GM12878 (cell line): ENCODE data around the gene DDX51. TPM values are rescaled to one million over a fixed set of nuclear protein-coding genes. Genes with fewer than 3 reads are reported as not detected.

ENCODE experiments used
- ATAC-seq: fragments of 200-7000 bp; cut with Tn5 transposase; 3 replicates; pipeline ENCODE4 v1.9.1; 2020; ENCODE audit warnings: mild to moderate bottlenecking, moderate library complexity
- BruUV-seq: library from RNA; stranded (reverse); fragments of 400-500 nt; replicated peaks from 2 replicates; lab custom pipeline; 2021; lab: Mats Ljungman, UMichigan
- CTCF ChIA-PET: fragments of 300-600 bp; sonication (Branson Sonifier 250); formaldehyde crosslinking; extraction: SDS; loops from one replicate; lab custom pipeline; 2021; ENCODE audit warnings: inconsistent platforms; lab: Yijun Ruan, JAX
- POLR2A ChIA-PET: fragments of 350-600 bp; formaldehyde crosslinking; extraction: SDS; loops from one replicate; lab custom pipeline; 2021; ENCODE audit warnings: inconsistent platforms; lab: Charles Lee
- RAD21 ChIA-PET: fragments of 300-600 bp; sonication (Branson Sonifier 250); formaldehyde crosslinking; loops from one replicate; lab custom pipeline; 2023; ENCODE audit warnings: antibody characterized with exemption; ENCODE audit not compliant: unreplicated experiment; lab: Charles Lee
- SMC1A ChIA-PET: fragments of 300-600 bp; sonication (Branson Sonifier 250); formaldehyde crosslinking; loops from one replicate; lab custom pipeline; 2023; ENCODE audit not compliant: unreplicated experiment, uncharacterized antibody; lab: Charles Lee
- DNase-seq: peaks from one replicate; pipeline ENCODE4 v3.0.0-alpha.2; 2011; ENCODE audit warnings: low read depth, low spot score
- FAIRE-seq: peaks from 3 replicates; lab custom pipeline; 2011; peaks lifted over from hg19 to GRCh38; lab: Jason Lieb, UNC
- H2AFZ ChIP-seq: 2 replicates; pipeline ENCODE4 v1.6.0; 2011; ENCODE audit warnings: low read depth, low read length, control low read depth; ENCODE audit not compliant: control insufficient read depth
- H3K27ac ChIP-seq: 2 replicates; pipeline ENCODE4 v1.5.1; 2011; ENCODE audit warnings: control low read depth; ENCODE audit not compliant: control insufficient read depth, insufficient read depth
- H3K27me3 ChIP-seq, 2 experiments: replicated peaks in 1 of 2; 2 replicates each; pipeline versions ENCODE4 v1.6.0 to v1.6.1; 2011; ENCODE audit warnings: low read length in 1 of 2; ENCODE audit not compliant: control insufficient read depth in 2 of 2, insufficient read depth in 2 of 2
- H3K36me3 ChIP-seq, 2 experiments: 2 replicates each; pipeline ENCODE4 v1.5.1; 2011; ENCODE audit warnings: low read length in 1 of 2; ENCODE audit not compliant: control insufficient read depth in 2 of 2, insufficient read depth in 2 of 2
- H3K4me1 ChIP-seq: 2 replicates; pipeline ENCODE4 v1.6.1; 2011; ENCODE audit warnings: mild to moderate bottlenecking, low read length, moderate library complexity, mixed read lengths; ENCODE audit not compliant: control insufficient read depth, insufficient read depth
- H3K4me2 ChIP-seq: 2 replicates; pipeline ENCODE4 v1.6.0; 2011; ENCODE audit warnings: control low read depth; ENCODE audit not compliant: control insufficient read depth, insufficient read depth
- H3K4me3 ChIP-seq: fragments of 200-600 bp; sonication (generic); 2 replicates; pipeline ENCODE4 v1.5.1; 2016
- H3K79me2 ChIP-seq: 2 replicates; pipeline ENCODE4 v1.6.0; 2011; ENCODE audit warnings: low read length; ENCODE audit not compliant: control insufficient read depth, insufficient read depth
- H3K9ac ChIP-seq: 2 replicates; pipeline ENCODE4 v1.8.0; 2011; ENCODE audit warnings: low read length, control low read depth, mixed read lengths; ENCODE audit not compliant: control insufficient read depth, insufficient read depth
- H3K9me3 ChIP-seq: replicated peaks from 3 replicates; pipeline ENCODE4 v1.5.1; 2011; ENCODE audit warnings: mild to moderate bottlenecking, low read length; ENCODE audit not compliant: control insufficient read depth, insufficient read depth
- H4K20me1 ChIP-seq: 2 replicates; pipeline ENCODE4 v1.6.0; 2011; ENCODE audit not compliant: control insufficient read depth, insufficient read depth
- ATF3 ChIP-seq: IDR thresholded peaks from 2 replicates; pipeline ENCODE4 v1.6.1; 2011; ENCODE audit warnings: low read depth, mild to moderate bottlenecking, low read length, moderate library complexity, borderline replicate concordance; ENCODE audit errors: extremely low read depth
- CHD2 ChIP-seq: IDR thresholded peaks from 2 replicates; pipeline ENCODE4 v1.6.1; 2011; ENCODE audit warnings: low read depth, low read length, improper control_type of control experiment, borderline replicate concordance
- GATAD2B ChIP-seq: fragments of 450-650 bp; conservative IDR thresholded peaks from 2 replicates; pipeline ENCODE4 v1.6.1; 2017; ENCODE audit warnings: low read depth, mild to moderate bottlenecking, moderate library complexity
- MTA3 ChIP-seq: IDR thresholded peaks from 2 replicates; pipeline ENCODE4 v1.6.1; 2012; ENCODE audit warnings: low read length, inconsistent platforms, borderline replicate concordance
- NBN ChIP-seq: fragments of 450-650 bp; IDR thresholded peaks from 2 replicates; pipeline ENCODE4 v1.6.1; 2016
- RBBP5 ChIP-seq: fragments of 200-600 bp; sonication (generic); conservative IDR thresholded peaks from 2 replicates; pipeline ENCODE4 v1.6.1; 2016
- RCOR1 ChIP-seq: conservative IDR thresholded peaks from 2 replicates; pipeline ENCODE4 v1.6.1; 2012; ENCODE audit warnings: low read depth, low read length, improper control_type of control experiment
- ZNF217 ChIP-seq: fragments of 450-650 bp; IDR thresholded peaks from 2 replicates; pipeline ENCODE4 v1.6.1; 2017; ENCODE audit warnings: antibody characterized with exemption, mild to moderate bottlenecking
- WGBS: methylation state at CpG from one replicate; pipeline ENCODE4 v1.1.6; 2016; ENCODE audit warnings: low lambda C conversion rate; ENCODE audit not compliant: insufficient replicate concordance, insufficient coverage; ENCODE audit errors: missing lambda C conversion rate; 5-methylcytosine and 5-hydroxymethylcytosine counted together
- in situ Hi-C: fragments of 300-500 bp; cut with MboI; formaldehyde crosslinking; loops from 9 replicates; pipeline ENCODE4 v1.14.3; 2018; ENCODE audit warnings: mixed read lengths
- intact Hi-C: fragments of 100-400 bp; cut with micrococcal nuclease; formaldehyde crosslinking; loops from one replicate; pipeline ENCODE4 v1.14.2; 2022; ENCODE audit not compliant: unreplicated experiment
- polyA plus RNA-seq, 11 experiments: library from polyadenylated mRNA; depleted of rRNA in 4 of 11; unstranded in 6 of 11; stranded (reverse) in 5 of 11; fragments of >200 nt; fragmentation: Nextera tagmentation in 4 of 11; fragmentation: Illumina TruSeq in 1 of 11; extraction: Ambion mirVana in 4 of 11; extraction: Trizol in 1 of 11; gene quantifications; 1 replicate in 1 of 11; 2 replicates in 10 of 11; pipeline versions ENCODE4 v1.2.1 to v1.2.3, GENCODE V29; 2011 to 2016; ENCODE audit warnings: inconsistent platforms in 2 of 11, missing spikeins in 2 of 11, low read depth in 1 of 11
- total RNA-seq, 4 experiments: library from RNA; depleted of rRNA in 3 of 4; stranded (reverse); fragments of >200 nt in 3 of 4; fragmentation: Illumina TruSeq in 1 of 4; extraction: Trizol in 1 of 4; gene quantifications; 2 replicates each; pipeline versions ENCODE4 v1.2.1 to v1.2.3, GENCODE V29; 2013 to 2021
- TF ChIP-seq, protein P1 (sequence below): IDR thresholded peaks from 2 replicates; pipeline ENCODE4 v1.6.1; 2011; ENCODE audit warnings: borderline replicate concordance, low read depth, mild to moderate bottlenecking, moderate library complexity, low read length; ENCODE audit not compliant: insufficient read depth, poor library complexity, severe bottlenecking
- TF ChIP-seq, protein P2 (sequence below): fragments of 450-650 bp; formaldehyde crosslinking; IDR thresholded peaks from 2 replicates; pipeline ENCODE4 v1.4.0; 2020; ENCODE audit warnings: mild to moderate bottlenecking, moderate library complexity

Gene DDX51
- total and polyA plus RNA-seq, 10 of the 15 experiments (the other 5 are each of a cell fraction or from before 2014, with no cell fraction given): 0.97 to 29.1 (median 9.8) TPM

DNA sequence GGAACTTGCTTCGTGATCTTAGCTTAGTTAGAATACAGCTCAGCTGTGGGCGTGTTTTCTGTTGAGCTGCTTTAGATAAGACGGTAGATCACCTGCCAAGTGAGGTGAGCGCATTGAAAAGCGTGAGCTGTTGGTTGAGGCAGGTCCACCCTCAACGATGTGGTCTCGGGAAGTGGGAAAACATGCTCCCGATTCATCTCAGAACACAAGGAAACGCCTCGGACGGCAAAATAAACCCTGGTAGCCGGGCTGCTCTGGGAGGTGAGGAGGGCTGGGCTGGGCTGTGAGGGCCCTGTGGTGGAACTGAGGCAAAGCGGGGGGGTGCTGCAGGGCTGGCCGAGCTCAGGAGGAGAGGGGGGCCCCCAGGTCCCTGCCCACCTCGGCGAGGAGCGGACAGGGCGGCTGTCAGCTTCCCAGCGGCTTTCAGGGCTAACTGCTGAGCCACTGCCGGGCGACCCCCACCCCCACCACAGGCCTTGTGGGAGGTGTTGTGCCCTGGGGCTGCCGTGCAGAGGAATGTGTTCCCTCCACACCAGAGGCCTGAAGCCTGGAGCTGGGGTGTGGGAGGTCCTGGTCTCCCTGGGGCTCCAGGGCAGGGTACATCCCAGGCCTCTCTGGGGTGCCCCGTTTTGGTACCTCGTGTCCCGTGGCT lies 30.8 kb upstream of the DDX51 start:
- in situ Hi-C loops: no loop called here
- ChIA-PET POLR2A (no interaction called here), CTCF (no interaction called here), RAD21 (no interaction called here), SMC1A (no interaction called here)
- no peaks in the 10 kb centered on the region for H3K9me3 ChIP-seq
- no peak overlapping the region for H3K27ac ChIP-seq
- H3K36me3 ChIP-seq: no peaks in the 10 kb centered on the region
- ATAC-seq (no peak), FAIRE-seq (no peak), DNase-seq (no peak)
- 45% methylated on average over 25 of the region's 25 CpGs for WGBS
- H4K20me1 ChIP-seq: no peaks in the 10 kb centered on the region
- H3K79me2 ChIP-seq: no peaks in the 10 kb centered on the region
- peaks cover 9% of the 10 kb centered on the region for H3K4me1 ChIP-seq
- peak overlapping the region; percentile 45 for H2AFZ ChIP-seq
- no peak for TF ChIP-seq ZNF217
- TF ChIP-seq, protein P1, sequence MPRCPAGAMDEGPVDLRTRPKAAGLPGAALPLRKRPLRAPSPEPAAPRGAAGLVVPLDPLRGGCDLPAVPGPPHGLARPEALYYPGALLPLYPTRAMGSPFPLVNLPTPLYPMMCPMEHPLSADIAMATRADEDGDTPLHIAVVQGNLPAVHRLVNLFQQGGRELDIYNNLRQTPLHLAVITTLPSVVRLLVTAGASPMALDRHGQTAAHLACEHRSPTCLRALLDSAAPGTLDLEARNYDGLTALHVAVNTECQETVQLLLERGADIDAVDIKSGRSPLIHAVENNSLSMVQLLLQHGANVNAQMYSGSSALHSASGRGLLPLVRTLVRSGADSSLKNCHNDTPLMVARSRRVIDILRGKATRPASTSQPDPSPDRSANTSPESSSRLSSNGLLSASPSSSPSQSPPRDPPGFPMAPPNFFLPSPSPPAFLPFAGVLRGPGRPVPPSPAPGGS: no peak
- TF ChIP-seq RCOR1: no peak
- TF ChIP-seq NBN: no peak
- no peak for TF ChIP-seq CHD2
- TF ChIP-seq, protein P2, sequence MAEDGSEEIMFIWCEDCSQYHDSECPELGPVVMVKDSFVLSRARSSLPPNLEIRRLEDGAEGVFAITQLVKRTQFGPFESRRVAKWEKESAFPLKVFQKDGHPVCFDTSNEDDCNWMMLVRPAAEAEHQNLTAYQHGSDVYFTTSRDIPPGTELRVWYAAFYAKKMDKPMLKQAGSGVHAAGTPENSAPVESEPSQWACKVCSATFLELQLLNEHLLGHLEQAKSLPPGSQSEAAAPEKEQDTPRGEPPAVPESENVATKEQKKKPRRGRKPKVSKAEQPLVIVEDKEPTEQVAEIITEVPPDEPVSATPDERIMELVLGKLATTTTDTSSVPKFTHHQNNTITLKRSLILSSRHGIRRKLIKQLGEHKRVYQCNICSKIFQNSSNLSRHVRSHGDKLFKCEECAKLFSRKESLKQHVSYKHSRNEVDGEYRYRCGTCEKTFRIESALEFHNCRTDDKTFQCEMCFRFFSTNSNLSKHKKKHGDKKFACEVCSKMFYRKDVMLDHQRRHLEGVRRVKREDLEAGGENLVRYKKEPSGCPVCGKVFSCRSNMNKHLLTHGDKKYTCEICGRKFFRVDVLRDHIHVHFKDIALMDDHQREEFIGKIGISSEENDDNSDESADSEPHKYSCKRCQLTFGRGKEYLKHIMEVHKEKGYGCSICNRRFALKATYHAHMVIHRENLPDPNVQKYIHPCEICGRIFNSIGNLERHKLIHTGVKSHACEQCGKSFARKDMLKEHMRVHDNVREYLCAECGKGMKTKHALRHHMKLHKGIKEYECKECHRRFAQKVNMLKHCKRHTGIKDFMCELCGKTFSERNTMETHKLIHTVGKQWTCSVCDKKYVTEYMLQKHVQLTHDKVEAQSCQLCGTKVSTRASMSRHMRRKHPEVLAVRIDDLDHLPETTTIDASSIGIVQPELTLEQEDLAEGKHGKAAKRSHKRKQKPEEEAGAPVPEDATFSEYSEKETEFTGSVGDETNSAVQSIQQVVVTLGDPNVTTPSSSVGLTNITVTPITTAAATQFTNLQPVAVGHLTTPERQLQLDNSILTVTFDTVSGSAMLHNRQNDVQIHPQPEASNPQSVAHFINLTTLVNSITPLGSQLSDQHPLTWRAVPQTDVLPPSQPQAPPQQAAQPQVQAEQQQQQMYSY (CRISPR knock-in tag): no peak
- no peak for TF ChIP-seq GATAD2B
- no peak for TF ChIP-seq RBBP5
- TF ChIP-seq MTA3: no peak
- TF ChIP-seq ATF3: no peak
- no peak overlapping the region for H3K4me3 ChIP-seq
- intact Hi-C loops: no loop called here
- peak overlapping the region; percentile 9; the same call in 1 of the 2 replicates for H3K4me2 ChIP-seq
- H3K27me3 ChIP-seq: no peaks in the 10 kb centered on the region
- no peak overlapping the region for H3K9ac ChIP-seq
- no TSS peak for BruUV-seq
